Measurements from ENCODE around the gene HOXD9. TPM values are rescaled to one million over a fixed set of nuclear protein-coding genes. Genes with fewer than 3 reads are reported as not detected.

The HOXD9 gene
- total RNA-seq, 1 experiment from 2014 or later: not detected

GRCh38 chr2:176163672-176164056 lies 41.1 kb downstream of the HOXD9 start:
- H3K9me3 Mint-ChIP-seq: no peaks in the 10 kb centered on the region
- ATAC-seq (no peak), DNase-seq (ENCODE audit: low spot score) (no peak)
- no peak overlapping the region for H3K4me3 Mint-ChIP-seq
- H3K27ac Mint-ChIP-seq: no peak overlapping the region
- no peaks in the 10 kb centered on the region for H3K36me3 Mint-ChIP-seq
- peaks cover 26% of the 10 kb centered on the region for H3K4me1 Mint-ChIP-seq
- POLR2A ChIA-PET: no interaction called here
- CTCF ChIA-PET: interaction anchor here (1.0 to 2.4 kb wide), 2 partner anchors 15 to 23 kb away, joined by 4 to 7 read pairs; no protein-coding TSS in a partner anchor
- peaks cover 100% of the 10 kb centered on the region for H3K27me3 Mint-ChIP-seq (ENCODE audit: low read depth)
- no peak for TF ChIP-seq ZNF425 (CRISPR knock-in tag; conservative IDR thresholded peaks at IDR 0.05)
- TF ChIP-seq FOXP4 (CRISPR knock-in tag; IDR thresholded peaks at IDR 0.05): no peak
- no peak for TF ChIP-seq MYBL2 (CRISPR knock-in tag; IDR thresholded peaks at IDR 0.05)
- TF ChIP-seq ETV6 (CRISPR knock-in tag; IDR thresholded peaks at IDR 0.05): no peak

- H3K4me3 Mint-ChIP-seq: no peak overlapping the region
- no peaks in the 10 kb centered on the region for H3K9me3 Mint-ChIP-seq
- ChIA-PET CTCF (interaction anchor here (1.0 to 2.4 kb wide), 2 partner anchors 15 to 23 kb away, joined by 4 to 7 read pairs; no protein-coding TSS in a partner anchor), POLR2A (interaction anchor here (0.6 kb wide), 1 partner anchor 11 kb away, joined by 3 read pairs; no protein-coding TSS in a partner anchor)
- TF ChIP-seq ZMAT4 (CRISPR knock-in tag; IDR thresholded peaks at IDR 0.05) (no peak), ZNF396 (CRISPR knock-in tag; IDR thresholded peaks at IDR 0.05; ENCODE audit: borderline replicate concordance) (no peak), ERG (CRISPR knock-in tag; IDR thresholded peaks at IDR 0.05) (no peak), MXD4 (CRISPR knock-in tag; IDR thresholded peaks at IDR 0.05; ENCODE audit: borderline replicate concordance) (no peak), FOXP1 (CRISPR knock-in tag; IDR thresholded peaks at IDR 0.05; ENCODE audit: borderline replicate concordance) (no peak), ZNF219 (CRISPR knock-in tag; IDR thresholded peaks at IDR 0.05; ENCODE audit: borderline replicate concordance) (no peak), NFYB (CRISPR knock-in tag; conservative IDR thresholded peaks at IDR 0.05; ENCODE audit: low read depth) (no peak), SP1 (CRISPR knock-in tag; conservative IDR thresholded peaks at IDR 0.05) (no peak), ZBTB21 (CRISPR knock-in tag; IDR thresholded peaks at IDR 0.05; ENCODE audit: borderline replicate concordance) (no peak), PREB (CRISPR knock-in tag; IDR thresholded peaks at IDR 0.05; ENCODE audit: borderline replicate concordance) (no peak), NFE2L1 (CRISPR knock-in tag; IDR thresholded peaks at IDR 0.05) (no peak), ATF3 (CRISPR knock-in tag; conservative IDR thresholded peaks at IDR 0.05) (no peak), TEAD1 (CRISPR knock-in tag; IDR thresholded peaks at IDR 0.05) (no peak), E2F1 (CRISPR knock-in tag; IDR thresholded peaks at IDR 0.05) (no peak), ATF1 (CRISPR knock-in tag; IDR thresholded peaks at IDR 0.05) (no peak)
- peaks cover 100% of the 10 kb centered on the region for H3K27me3 Mint-ChIP-seq (ENCODE audit: low read depth)
- H3K36me3 Mint-ChIP-seq: no peaks in the 10 kb centered on the region
- H3K27ac Mint-ChIP-seq: no peak overlapping the region
- DNase-seq (ENCODE audit: low spot score) (no peak), ATAC-seq (no peak)
- H3K4me1 Mint-ChIP-seq: peaks cover 26% of the 10 kb centered on the region
These were observed 41.7 kb downstream of the HOXD9 start for GRCh38 chr2:176164201-176164600.

Data from WTC11 (cell line).